MCF 10A (cell line): ENCODE data around the gene TGM5. TPM values are rescaled to one million over a fixed set of nuclear protein-coding genes. Genes with fewer than 3 reads are reported as not detected.
"Not testable (repeated sequence)": the region's sequence is repeated elsewhere in the genome, so short reads cannot be mapped to it uniquely, and the experiment has no call there.

Experiments
- BruUV-seq: library from RNA; stranded (reverse); fragments of 400-500 nt; replicated peaks from 2 replicates; lab custom pipeline; 2021; lab: Mats Ljungman, UMichigan
- CTCF ChIA-PET: fragments of 300-600 bp; sonication (Branson Sonifier 250); formaldehyde crosslinking; extraction: SDS; loops from one replicate; lab custom pipeline; 2021; ENCODE audit warnings: antibody characterized with exemption, inconsistent platforms; lab: Yijun Ruan, JAX
- POLR2A ChIA-PET: fragments of 300-600, 350-650 bp; sonication (Branson Sonifier 250); formaldehyde crosslinking; extraction: SDS; loops from one replicate; lab custom pipeline; 2020; ENCODE audit warnings: antibody characterized with exemption, inconsistent platforms; lab: Yijun Ruan, JAX
- DNase-seq: peaks from one replicate; pipeline ENCODE4 v3.0.0-alpha.2; 2018; ENCODE audit not compliant: unreplicated experiment
- H3K27ac Mint-ChIP-seq: one replicate; pipeline ENCODE4 v1.8.0; 2022; ENCODE audit warnings: mild to moderate bottlenecking, low read depth, mixed read lengths; ENCODE audit not compliant: unreplicated experiment
- H3K27me3 Mint-ChIP-seq: one replicate; pipeline ENCODE4 v1.8.0; 2022; ENCODE audit warnings: mixed read lengths; ENCODE audit not compliant: insufficient read depth, unreplicated experiment
- H3K36me3 Mint-ChIP-seq: one replicate; pipeline ENCODE4 v1.8.0; 2022; ENCODE audit warnings: mild to moderate bottlenecking, moderate library complexity, mixed read lengths; ENCODE audit not compliant: insufficient read depth, unreplicated experiment
- H3K4me1 Mint-ChIP-seq: one replicate; pipeline ENCODE4 v1.8.0; 2022; ENCODE audit warnings: mixed read lengths; ENCODE audit not compliant: insufficient read depth, unreplicated experiment
- H3K4me3 Mint-ChIP-seq: one replicate; pipeline ENCODE4 v1.8.0; 2022; ENCODE audit warnings: mild to moderate bottlenecking, moderate library complexity, mixed read lengths; ENCODE audit not compliant: unreplicated experiment
- H3K9me3 Mint-ChIP-seq: one replicate; pipeline ENCODE4 v1.8.0; 2022; ENCODE audit warnings: mixed read lengths; ENCODE audit not compliant: unreplicated experiment
- CTCF ChIP-seq: fragments of 200-600 bp; IDR thresholded peaks from one replicate; pipeline ENCODE4 v1.8.0; 2022; ENCODE audit warnings: antibody characterized with exemption, mild to moderate bottlenecking; ENCODE audit not compliant: unreplicated experiment
- intact Hi-C: fragments of 100-400 bp; cut with micrococcal nuclease; formaldehyde crosslinking; loops from 2 replicates; pipeline ENCODE4 v1.14.1; 2022
- total RNA-seq: library from RNA; stranded (reverse); gene quantifications from 2 replicates; pipeline ENCODE4 v1.2.3, GENCODE V29; 2022

Gene TGM5
- total RNA-seq, 1 experiment from 2014 or later = 0.12 TPM

DNA sequence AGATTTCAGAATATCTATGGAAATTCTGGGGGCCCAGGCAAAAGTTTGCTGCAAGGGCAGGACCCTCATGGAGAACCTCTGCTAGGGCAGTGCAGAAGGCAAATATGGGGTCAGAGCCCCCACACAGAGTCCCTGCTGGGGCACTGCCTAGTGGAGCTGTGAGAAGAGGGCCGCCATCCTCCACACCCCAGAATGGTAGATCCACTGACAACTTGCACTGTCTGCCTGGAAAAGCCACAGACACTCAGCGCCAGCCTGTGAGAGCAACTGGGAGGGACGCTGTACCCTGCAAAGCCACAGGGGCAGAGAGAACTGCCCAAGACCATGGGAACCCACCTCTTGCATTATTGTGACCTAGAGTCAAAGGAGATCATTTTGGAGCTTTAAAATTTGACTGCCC, 67.7 kb downstream of the TGM5 start:
- H3K27me3 Mint-ChIP-seq = no peaks in the 10 kb centered on the region
- peaks cover 9% of the 10 kb centered on the region for H3K9me3 Mint-ChIP-seq
- BruUV-seq = no TSS peak
- CTCF ChIA-PET = interaction anchor here (0.7 to 1.8 kb wide), 2 partner anchors 66 to 86 kb away, joined by 3 to 7 read pairs; no protein-coding TSS in a partner anchor
- no peak overlapping the region for H3K27ac Mint-ChIP-seq
- intact Hi-C loops = no loop called here
- DNase-seq = no peak
- no peak for TF ChIP-seq CTCF
- POLR2A ChIA-PET = interaction anchor here (0.6 to 1.0 kb wide), 2 partner anchors 19 to 71 kb away, joined by 3 to 4 read pairs; no protein-coding TSS in a partner anchor
- H3K36me3 Mint-ChIP-seq = peaks cover 23% of the 10 kb centered on the region
- no peak overlapping the region for H3K4me3 Mint-ChIP-seq
- H3K4me1 Mint-ChIP-seq = peaks cover 4% of the 10 kb centered on the region

- peaks cover 24% of the 10 kb centered on the region for H3K36me3 Mint-ChIP-seq
- CTCF ChIA-PET = interaction anchor here (0.7 kb wide), 1 partner anchor 66 kb away, joined by 3 read pairs; no protein-coding TSS in a partner anchor
- H3K4me1 Mint-ChIP-seq, H3K9me3 Mint-ChIP-seq, H3K4me3 Mint-ChIP-seq, intact Hi-C loops, H3K27me3 Mint-ChIP-seq, DNase-seq, H3K27ac Mint-ChIP-seq, BruUV-seq: not testable (repeated sequence)
- POLR2A ChIA-PET = interaction anchor here (1.0 to 2.4 kb wide), 2 partner anchors 12 to 19 kb away, joined by 4 to 10 read pairs; partner anchors contain the start of gene CCNDBP1
Measured at GRCh38 chr15:43198556-43198955, 68.2 kb downstream of the TGM5 start.

DNA sequence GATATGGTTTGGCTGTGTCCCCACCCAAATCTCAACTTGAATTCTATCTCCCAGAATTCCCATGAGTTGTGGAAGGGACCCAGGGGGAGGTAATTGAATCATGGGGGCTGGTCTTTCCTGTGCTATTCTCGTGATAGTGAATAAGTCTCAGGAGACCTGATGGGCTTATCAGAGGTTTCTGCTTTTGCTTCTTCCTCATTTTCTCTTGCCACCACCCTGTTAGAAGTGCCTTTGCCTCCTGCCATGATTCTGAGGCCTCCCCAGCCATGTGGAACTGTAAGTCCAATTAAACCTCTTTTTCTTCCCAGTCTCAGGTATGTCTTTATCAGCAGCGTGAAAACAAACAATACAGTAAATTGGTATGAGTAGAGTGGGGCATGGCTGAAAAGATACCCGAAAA, 69.0 kb downstream of the TGM5 start:
- H3K27me3 Mint-ChIP-seq, H3K27ac Mint-ChIP-seq, intact Hi-C loops, H3K4me3 Mint-ChIP-seq, CTCF ChIA-PET, DNase-seq, H3K4me1 Mint-ChIP-seq, H3K9me3 Mint-ChIP-seq, BruUV-seq: not testable (repeated sequence)
- peaks cover 32% of the 10 kb centered on the region for H3K36me3 Mint-ChIP-seq
- POLR2A ChIA-PET = interaction anchor here (1.0 to 2.4 kb wide), 2 partner anchors 12 to 93 kb away, joined by 3 to 10 read pairs; partner anchors contain the start of gene CCNDBP1

- intact Hi-C loops = no loop called here
- no peak for TF ChIP-seq CTCF
- no peak for DNase-seq
- Mint-ChIP-seq H3K4me3 (no peak overlapping the region), H3K27ac (peak overlapping the region; percentile 46), H3K27me3 (no peaks in the 10 kb centered on the region), H3K36me3 (peaks cover 40% of the 10 kb centered on the region), H3K9me3 (peaks cover 9% of the 10 kb centered on the region), H3K4me1 (no peaks in the 10 kb centered on the region)
- ChIA-PET POLR2A (interaction anchor here (1.0 to 2.4 kb wide), 3 partner anchors 11 to 92 kb away, joined by 3 to 10 read pairs (median 3); partner anchors contain the start of gene CCNDBP1), CTCF (interaction anchor here (0.5 to 0.9 kb wide), 2 partner anchors 29 to 969 kb away, joined by 4 read pairs; no protein-coding TSS in a partner anchor)
- no TSS peak for BruUV-seq
Measured at GRCh38 chr15:43196760-43197548, 69.8 kb downstream of the TGM5 start.

DNA sequence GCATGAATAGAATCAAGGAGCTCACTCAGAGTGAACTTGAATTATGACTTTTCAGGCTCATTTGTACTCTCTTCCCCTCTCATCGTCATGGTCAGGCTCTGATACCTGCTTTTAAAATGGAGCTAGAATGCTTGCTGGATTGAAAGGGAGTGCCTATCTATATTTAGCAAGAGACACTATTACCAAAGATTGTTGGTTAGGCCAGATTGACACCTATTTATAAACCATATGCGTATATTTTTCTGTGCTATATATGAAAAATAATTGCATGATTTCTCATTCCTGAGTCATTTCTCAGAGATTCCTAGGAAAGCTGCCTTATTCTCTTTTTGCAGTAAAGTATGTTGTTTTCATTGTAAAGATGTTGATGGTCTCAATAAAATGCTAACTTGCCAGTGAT, 71.9 kb downstream of the TGM5 start:
- BruUV-seq = no TSS peak
- H3K4me3 Mint-ChIP-seq = no peak overlapping the region
- TF ChIP-seq CTCF = no peak
- DNase-seq = no peak
- ChIA-PET POLR2A (interaction anchor here (1.0 to 1.9 kb wide), 2 partner anchors 9 to 24 kb away, joined by 4 to 9 read pairs; partner anchors contain the start of gene CCNDBP1), CTCF (interaction anchor here (0.7 to 4.3 kb wide), 4 partner anchors 9 to 91 kb away, joined by 3 to 52 read pairs (median 6); no protein-coding TSS in a partner anchor)
- peaks cover 62% of the 10 kb centered on the region for H3K36me3 Mint-ChIP-seq
- no peak overlapping the region for H3K27ac Mint-ChIP-seq
- peaks cover 9% of the 10 kb centered on the region for H3K9me3 Mint-ChIP-seq
- no peaks in the 10 kb centered on the region for H3K27me3 Mint-ChIP-seq
- no peaks in the 10 kb centered on the region for H3K4me1 Mint-ChIP-seq
- intact Hi-C loops = no loop called here
